ENCODE data around the gene RCHY1.
"Not testable (repeated sequence)": the region's sequence is repeated elsewhere in the genome, so short reads cannot be mapped to it uniquely, and the experiment has no call there.

Gene RCHY1

DNA sequence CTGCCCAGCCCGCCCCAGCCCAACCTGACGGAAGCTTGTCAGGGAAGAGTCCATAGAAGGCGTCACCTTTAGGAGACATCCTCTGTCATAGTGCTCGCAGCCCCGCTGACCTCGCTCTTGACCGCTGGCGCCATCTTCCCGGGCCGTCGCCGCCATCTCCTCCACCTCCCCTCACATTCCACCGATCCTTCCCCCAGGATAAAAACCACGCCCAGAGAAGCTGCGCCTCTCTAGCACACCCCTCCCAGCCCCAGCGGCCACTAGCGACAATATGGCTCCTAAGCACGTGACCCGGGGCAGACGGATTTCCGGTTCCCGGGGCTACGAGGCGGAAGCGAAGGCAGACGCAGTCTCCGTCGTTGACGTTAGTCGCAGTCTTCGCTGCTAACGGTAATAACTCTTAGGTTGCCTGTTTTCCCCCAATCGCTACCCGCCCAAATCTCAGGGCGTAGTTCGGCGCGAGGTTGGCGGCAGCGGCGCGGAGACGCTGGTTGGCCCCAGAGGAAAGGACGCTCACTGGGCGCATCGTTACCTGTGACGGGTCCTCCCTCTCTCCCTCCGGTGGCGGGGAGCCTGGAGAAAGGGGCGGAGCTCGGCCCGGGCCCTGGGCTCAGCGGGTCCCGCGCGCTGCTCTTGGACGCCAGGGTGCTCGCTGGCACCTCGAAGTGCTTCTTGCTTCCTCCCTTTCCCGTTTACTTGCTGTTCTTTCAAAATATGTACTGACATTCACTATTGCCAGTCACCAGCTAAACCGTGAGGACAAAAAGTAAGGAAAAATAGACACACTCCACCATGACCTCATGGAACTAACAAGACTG lies at the start of gene RCHY1, which contains the start of gene THAP6:
TSS of gene RCHY1 (minus strand) at position 273 of the 818 bp plus-strand sequence. CDS start at position 156, 117 bp downstream.
TSS of gene THAP6 (plus strand) at position 343 of the 818 bp plus-strand sequence. CDS start 980 bp downstream, outside the sequence.
- DNase-seq: peak; percentile 70

- no peak for DNase-seq
Observed at GRCh38 chr4:75561789-75562188, 47.6 kb upstream of the RCHY1 start.

- DNase-seq: no peak
Observed at GRCh38 chr4:75557696-75558095, 43.5 kb upstream of the RCHY1 start.

GRCh38 chr4:75555294-75556164 lies 41.3 kb upstream of the RCHY1 start, which contains the start of gene ODAPH:
Gene ODAPH, plus strand, starts transcription at chr4:75556066. Its CDS starts 17 bp downstream, at chr4:75556083.
- DNase-seq: no peak

GRCh38 chr4:75552452-75552851 lies 38.2 kb upstream of the RCHY1 start:
- DNase-seq: no peak

DNA sequence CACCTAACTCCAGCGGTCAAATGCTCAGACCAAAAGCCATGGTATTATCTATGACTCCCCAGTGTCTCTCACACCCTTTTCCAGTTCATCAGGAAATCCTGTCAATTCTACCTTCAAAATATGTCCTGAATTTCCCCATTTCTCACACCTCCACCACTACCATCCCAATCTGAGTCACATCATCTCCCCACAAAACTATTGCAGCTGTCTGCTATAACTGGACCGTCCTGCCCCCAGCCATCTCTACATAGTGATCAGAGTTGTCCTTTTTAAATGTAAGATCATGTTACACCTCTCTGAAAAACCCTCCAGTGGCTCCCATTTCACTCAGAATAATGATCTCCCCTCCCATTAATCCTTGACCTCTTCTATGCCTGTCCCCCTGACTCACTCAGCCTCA lies 34.8 kb upstream of the RCHY1 start:
- no peak for DNase-seq

GRCh38 chr4:75547647-75548387 lies 33.6 kb upstream of the RCHY1 start:
- no peak for DNase-seq

DNA sequence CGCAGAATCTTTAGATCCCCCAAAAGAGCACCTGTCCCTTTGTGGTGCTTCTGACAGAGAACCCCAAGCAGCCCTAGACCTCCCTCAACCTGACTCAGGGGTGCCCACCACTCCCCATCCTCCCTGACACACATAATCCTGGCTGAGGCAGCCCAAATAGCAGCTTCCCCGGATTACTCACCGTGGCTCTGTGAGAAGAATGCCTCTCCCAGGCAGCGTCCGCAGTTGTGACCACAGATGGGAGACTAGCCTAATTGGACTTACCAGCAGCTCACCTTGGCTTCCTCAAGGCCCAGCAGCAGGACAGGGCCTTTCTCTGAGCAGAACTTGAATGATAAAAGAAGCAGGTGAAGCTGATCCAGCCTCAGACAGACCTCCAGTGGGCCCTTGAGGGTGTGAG lies 31.3 kb upstream of the RCHY1 start:
- no peak for DNase-seq

DNA sequence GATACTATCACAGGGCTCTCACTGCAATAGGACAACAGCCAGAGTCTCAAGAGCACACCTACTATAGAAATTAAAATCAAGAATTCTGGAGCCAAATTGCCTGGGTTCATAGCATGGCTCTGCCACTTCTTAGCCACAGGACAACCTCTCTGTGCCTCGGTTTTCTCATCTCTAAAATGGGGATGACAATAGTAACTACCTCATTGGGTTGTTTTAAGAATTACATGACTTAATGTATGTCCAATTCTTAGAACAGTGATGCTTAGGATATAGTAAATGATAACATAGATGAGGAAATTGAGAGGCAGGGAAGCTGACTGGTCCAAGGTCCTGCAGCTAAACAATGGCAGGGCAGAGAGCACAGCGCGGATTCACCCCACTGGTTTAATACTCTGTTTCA lies 30.7 kb upstream of the RCHY1 start:
- no peak for DNase-seq

DNA sequence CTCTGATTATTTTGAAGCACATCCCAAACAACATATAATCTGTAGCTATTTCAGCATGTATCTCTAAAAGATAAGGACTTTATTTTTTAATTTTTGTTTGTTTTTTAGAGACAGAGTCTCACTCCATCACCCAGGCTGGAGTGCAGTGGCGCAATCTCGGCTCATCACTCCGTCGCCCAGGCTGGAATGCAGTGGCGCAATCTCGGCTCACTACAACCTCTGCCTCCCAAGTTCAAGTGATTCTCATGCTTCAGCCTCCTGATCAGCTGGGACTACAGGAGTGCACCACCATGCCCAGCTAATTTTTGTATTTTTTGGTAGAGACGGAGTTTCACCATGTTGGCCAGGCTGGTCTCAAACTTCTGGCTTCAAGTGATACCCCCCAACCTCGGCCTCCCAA lies 30.0 kb upstream of the RCHY1 start:
- not testable (repeated sequence) for DNase-seq

DNA sequence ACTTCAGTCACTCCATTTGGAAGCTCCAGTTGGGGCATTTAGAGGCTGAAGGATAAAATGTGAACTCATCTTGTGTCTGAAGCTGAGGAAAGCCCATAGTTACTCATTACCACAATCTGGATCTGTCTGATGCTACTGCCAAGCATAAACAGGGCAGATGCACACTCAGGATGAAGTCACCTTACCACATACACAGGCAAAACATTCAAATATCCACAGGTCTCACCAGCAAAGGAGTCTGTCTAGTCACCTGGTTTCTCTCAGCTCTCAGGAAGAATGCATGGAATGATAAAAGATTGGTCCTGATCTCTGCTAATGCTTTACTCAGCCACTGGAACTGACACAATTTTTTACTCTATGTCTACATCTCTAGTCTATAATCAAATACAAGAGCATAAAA lies 28.6 kb upstream of the RCHY1 start:
- no peak for DNase-seq

GRCh38 chr4:75537308-75537707 lies 23.1 kb upstream of the RCHY1 start:
- not testable (repeated sequence) for DNase-seq

DNA sequence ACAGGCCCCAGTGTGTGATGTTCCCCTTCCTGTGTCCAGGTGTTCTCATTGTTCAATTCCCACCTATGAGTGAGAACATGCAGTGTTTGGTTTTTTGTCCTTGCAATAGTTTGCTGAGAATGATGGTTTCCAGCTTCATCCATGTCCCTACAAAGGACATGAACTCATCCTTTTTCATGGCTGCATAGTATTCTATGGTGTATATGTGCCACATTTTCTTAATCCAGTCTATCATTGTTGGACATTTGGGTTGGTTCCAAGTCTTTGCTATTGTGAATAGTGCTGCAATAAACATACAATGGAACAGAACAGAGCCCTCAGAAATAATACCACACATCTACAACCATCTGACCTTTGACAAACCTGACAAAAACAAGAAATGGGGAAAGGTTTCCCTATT lies 19.7 kb upstream of the RCHY1 start:
- DNase-seq: not testable (repeated sequence)

DNA sequence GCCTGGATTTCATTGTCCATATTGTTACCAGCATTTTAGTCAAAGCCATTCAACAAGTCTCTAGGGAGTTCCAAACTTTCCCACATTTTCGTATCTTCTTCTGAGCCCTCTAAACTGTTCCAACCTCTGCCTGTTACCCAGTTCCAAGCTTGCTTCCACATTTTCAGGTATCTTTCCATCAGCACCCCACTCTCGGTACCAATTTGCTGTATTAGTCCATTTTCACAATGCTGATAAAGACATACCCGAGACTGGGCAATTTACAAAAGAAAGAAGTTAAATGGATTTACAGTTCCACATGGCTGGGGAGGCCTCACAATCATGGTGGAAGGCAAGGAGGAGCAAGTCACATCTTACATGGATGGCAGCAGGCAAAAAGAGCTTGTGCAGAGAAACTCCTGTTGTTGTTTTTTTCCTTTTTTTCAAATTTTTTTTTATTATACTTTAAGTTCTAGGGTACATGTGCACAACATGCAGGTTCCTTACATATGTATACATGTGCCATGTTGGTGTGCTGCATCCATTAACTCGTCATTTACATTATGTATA lies 19.2 kb upstream of the RCHY1 start:
- not testable (repeated sequence) for DNase-seq

GRCh38 chr4:75531536-75532143 lies 17.4 kb upstream of the RCHY1 start:
- DNase-seq: not testable (repeated sequence)

- no peak for DNase-seq
Observed at GRCh38 chr4:75530556-75531322, 16.5 kb upstream of the RCHY1 start.

DNA sequence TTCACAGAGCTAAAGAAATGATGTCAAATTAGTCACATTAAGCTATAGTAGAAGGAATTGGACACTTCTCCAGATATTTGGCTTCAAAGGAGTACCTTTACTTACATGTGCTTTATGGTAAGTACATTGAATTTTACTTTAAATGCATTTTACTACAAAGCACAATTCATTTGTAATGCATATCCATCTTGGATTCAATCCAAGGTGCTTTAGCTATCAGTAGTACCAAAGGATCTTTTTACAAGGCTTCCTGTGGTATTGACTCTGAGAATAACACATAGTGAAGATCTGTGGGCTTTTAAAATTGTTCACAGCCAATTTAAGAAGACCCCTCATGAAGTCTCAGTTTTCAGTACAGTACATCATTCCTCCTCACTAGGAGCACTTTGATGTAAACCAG lies 13.3 kb upstream of the RCHY1 start:
- no peak for DNase-seq

- no peak for DNase-seq
Observed at GRCh38 chr4:75525910-75526309, 11.7 kb upstream of the RCHY1 start.

- no peak for DNase-seq
Observed at GRCh38 chr4:75525086-75525485, 10.9 kb upstream of the RCHY1 start.

- DNase-seq: not testable (repeated sequence)
Observed at GRCh38 chr4:75519452-75519851, 5.2 kb upstream of the RCHY1 start.

DNA sequence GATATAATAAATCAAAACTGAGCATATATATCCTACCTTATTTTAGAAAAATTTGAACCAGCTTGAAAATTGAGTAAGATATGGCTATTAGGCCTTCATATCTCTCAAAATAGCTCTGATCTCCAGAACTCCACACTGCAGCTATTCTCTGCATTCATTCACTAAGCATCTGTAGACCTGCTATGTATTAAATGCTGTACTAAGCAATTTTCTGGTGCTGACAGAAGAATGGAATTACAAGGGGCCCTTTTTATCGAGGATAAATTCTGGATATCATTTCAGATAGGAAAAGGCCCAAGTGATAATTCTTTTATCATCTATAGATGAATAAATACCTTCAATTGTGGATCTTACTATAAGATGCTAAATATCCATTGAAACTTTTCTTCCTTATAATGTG lies 1.9 kb upstream of the RCHY1 start:
- no peak for DNase-seq

Data from cortex of kidney (tissue), 1 donor.